GM12891 (cell line): ENCODE data around the gene RAE1.

ENCODE experiments used
- POLR2A ChIP-seq: IDR thresholded peaks from 2 replicates; pipeline ENCODE4 v1.6.1; 2011; ENCODE audit warnings: low read depth, low read length, control low read depth
- POLR2AphosphoS5 ChIP-seq: IDR thresholded peaks from 2 replicates; pipeline ENCODE4 v1.6.1; 2011; ENCODE audit warnings: low read depth, low read length, control low read depth
- POU2F2 ChIP-seq: IDR thresholded peaks from 2 replicates; pipeline ENCODE4 v1.6.1; 2011; ENCODE audit warnings: low read depth, mild to moderate bottlenecking, control low read depth, low read length, moderate library complexity
- SPI1 ChIP-seq: IDR thresholded peaks from 2 replicates; pipeline ENCODE4 v1.6.1; 2011; ENCODE audit warnings: low read depth, low read length, control low read depth
- TAF1 ChIP-seq: IDR thresholded peaks from 2 replicates; pipeline ENCODE4 v1.6.1; 2011; ENCODE audit warnings: low read depth, low read length, control low read depth

DNA sequence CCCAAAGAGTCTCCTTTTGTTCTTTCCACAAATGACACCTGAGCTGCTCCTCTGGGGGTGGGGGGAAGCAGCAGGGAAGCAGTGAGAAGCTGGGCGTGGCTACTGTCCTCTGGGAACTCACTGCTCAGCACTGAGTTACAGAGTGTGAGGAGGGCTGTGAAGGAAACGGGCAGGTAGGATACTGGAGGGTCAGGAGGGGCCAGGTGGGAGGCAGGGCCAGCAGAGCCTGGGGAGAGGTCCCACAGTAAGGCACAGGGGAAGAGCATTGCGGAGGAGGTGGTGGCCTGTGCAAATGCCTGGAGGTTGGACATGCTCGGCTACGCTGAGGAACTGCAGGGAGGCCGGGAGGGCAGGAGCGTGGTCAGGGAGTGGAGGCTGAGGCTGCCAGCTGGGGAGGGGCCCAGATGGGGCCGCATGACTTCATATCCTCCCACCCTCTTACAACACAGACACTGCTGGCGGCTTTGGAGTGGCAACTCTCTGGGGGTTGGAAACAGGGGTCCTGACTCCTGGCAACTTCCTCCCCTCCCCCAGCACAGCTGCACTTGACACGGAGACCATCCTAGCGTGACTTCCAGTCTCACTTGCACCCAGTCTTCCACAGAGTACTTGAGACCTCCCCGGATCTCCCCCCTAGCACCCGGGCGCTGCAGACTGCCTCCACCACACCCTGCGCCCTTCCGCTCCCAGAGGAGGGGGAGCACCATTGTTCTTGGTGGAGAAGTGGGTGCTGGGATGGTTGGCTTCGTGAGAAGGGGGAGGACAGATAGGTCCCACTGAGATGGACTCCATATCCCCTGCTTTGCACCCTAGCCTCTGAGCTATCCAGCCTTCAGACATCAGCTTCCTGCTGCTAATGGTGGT lies 74.3 kb downstream of the RAE1 start:
- no peak for TF ChIP-seq POU2F2
- no peak for TF ChIP-seq POLR2AphosphoS5
- no peak for TF ChIP-seq POLR2A
- TF ChIP-seq TAF1: no peak
- TF ChIP-seq SPI1: no peak
